IPS-20b (cell line): ENCODE data around the gene SPATA17.
"Not testable (repeated sequence)": the region's sequence is repeated elsewhere in the genome, so short reads cannot be mapped to it uniquely, and the experiment has no call there.

Source experiments
- H3K27ac ChIP-seq: one replicate; pipeline ENCODE4 v1.5.1; 2013; ENCODE audit warnings: low read length
- H3K27me3 ChIP-seq: 2 replicates; pipeline ENCODE4 v1.6.1; 2013; ENCODE audit warnings: mild to moderate bottlenecking, low read length, inconsistent platforms; ENCODE audit not compliant: insufficient read depth
- H3K36me3 ChIP-seq: 2 replicates; pipeline ENCODE4 v1.6.1; 2013; ENCODE audit warnings: low read depth, mild to moderate bottlenecking, inconsistent platforms, low read length, moderate library complexity; ENCODE audit not compliant: insufficient read depth
- H3K4me1 ChIP-seq: 2 replicates; pipeline ENCODE4 v1.6.1; 2013; ENCODE audit warnings: mild to moderate bottlenecking, control low read depth, inconsistent platforms, low read length, moderate library complexity; ENCODE audit not compliant: insufficient read depth
- H3K4me3 ChIP-seq: 2 replicates; pipeline ENCODE4 v1.5.1; 2013; ENCODE audit warnings: mild to moderate bottlenecking, low read length, inconsistent platforms
- H3K9ac ChIP-seq: 2 replicates; pipeline ENCODE4 v1.6.1; 2013; ENCODE audit warnings: low read depth, mild to moderate bottlenecking, inconsistent platforms, low read length, moderate library complexity
- H3K9me3 ChIP-seq: 2 replicates; pipeline ENCODE4 v1.6.1; 2013; ENCODE audit warnings: mild to moderate bottlenecking, low read depth, low read length, inconsistent platforms; ENCODE audit not compliant: insufficient read depth

The SPATA17 gene, protein sequence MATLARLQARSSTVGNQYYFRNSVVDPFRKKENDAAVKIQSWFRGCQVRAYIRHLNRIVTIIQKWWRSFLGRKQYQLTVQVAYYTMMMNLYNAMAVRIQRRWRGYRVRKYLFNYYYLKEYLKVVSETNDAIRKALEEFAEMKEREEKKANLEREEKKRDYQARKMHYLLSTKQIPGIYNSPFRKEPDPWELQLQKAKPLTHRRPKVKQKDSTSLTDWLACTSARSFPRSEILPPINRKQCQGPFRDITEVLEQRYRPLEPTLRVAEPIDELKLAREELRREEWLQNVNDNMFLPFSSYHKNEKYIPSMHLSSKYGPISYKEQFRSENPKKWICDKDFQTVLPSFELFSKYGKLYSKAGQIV

GRCh38 chr1:217630711-217631591, at the start of gene SPATA17, which contains the start of gene GPATCH2:
SPATA17 (plus strand) TSS chr1:217631344; CDS start chr1:217631379, 35 bp downstream.
GPATCH2 (minus strand) TSS chr1:217631090; CDS start chr1:217630971, 119 bp downstream.
- Histone ChIP-seq H3K36me3 (no peaks in the 10 kb centered on the region), H3K27ac (peak within 1 kb of the TSS; percentile 95), H3K27me3 (no peaks in the 10 kb centered on the region), H3K4me1 (peaks cover 3% of the 10 kb centered on the region), H3K9ac (peak within 1 kb of the TSS; percentile 99), H3K9me3 (no peaks in the 10 kb centered on the region), H3K4me3 (peak within 1 kb of the TSS; percentile 87)

DNA sequence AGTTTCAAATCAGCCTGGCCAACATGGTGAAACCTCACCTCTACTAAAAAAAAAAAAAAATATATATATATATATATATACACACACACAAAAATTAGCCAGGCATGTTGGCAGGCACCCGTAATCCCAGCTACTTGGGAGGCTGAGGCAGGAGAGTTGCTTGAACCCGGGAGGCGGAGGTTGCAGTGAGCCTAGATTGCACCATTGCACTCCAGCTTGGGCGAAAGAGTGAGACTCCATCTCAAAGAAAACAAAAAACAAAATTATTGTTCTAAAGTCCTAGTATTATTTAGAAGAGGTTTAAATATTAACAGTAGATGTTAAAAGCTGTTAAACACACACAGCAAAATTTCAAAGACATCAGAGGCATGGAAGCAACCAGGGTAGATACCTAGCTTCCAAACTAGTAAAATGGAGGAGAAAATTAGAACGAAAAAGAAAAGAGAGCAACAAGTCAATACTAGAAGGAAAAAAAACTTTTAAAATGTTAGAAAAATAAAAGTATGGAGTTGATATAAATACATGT, 46.8 kb upstream of the SPATA17 start:
- not testable (repeated sequence) for H3K9ac ChIP-seq, H3K27me3 ChIP-seq, H3K36me3 ChIP-seq, H3K4me1 ChIP-seq, H3K27ac ChIP-seq, H3K9me3 ChIP-seq, H3K4me3 ChIP-seq

DNA sequence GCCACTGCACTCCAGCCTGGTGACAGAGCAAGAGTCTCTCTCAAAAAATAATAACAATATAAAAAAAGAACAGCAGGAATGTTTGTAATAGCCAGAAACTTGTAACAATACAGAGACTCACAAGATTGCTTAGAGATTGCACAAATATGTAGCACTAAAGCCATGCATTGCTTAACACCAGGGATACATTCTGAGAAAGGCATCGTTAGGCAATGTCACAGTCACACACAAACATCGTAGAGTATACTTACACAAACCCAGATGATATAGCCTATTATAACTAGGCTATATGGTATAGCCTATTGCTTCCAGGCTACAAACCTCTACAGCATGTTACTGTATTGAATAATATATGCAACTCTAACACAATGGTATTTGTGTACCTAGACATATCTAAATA, 45.6 kb upstream of the SPATA17 start:
- Histone ChIP-seq H3K9me3 (no peaks in the 10 kb centered on the region), H3K4me3 (no peak overlapping the region), H3K27ac (no peak overlapping the region), H3K27me3 (no peaks in the 10 kb centered on the region), H3K9ac (no peak overlapping the region), H3K4me1 (no peaks in the 10 kb centered on the region), H3K36me3 (no peaks in the 10 kb centered on the region)

DNA sequence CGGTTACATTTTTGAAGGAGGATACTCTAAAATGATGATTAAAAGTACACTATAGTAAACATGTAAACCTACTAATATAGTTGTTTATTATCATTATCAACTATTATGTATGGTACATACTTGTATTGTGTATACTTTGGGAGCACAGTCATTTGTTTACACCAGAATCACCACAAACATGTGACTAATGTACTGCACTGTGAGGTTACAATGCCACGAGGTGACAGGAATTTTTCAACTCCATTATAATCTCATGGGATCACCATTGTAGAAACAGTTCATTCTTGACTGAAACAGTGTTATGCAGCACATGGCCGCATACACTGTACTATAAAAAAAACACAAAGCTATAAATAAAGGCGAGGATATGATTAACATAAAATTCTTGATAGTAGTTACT, 44.6 kb upstream of the SPATA17 start:
- Histone ChIP-seq H3K36me3 (no peaks in the 10 kb centered on the region), H3K9me3 (no peaks in the 10 kb centered on the region), H3K4me1 (no peaks in the 10 kb centered on the region), H3K27me3 (no peaks in the 10 kb centered on the region), H3K27ac (no peak overlapping the region), H3K4me3 (no peak overlapping the region), H3K9ac (no peak overlapping the region)

- Histone ChIP-seq H3K36me3 (no peaks in the 10 kb centered on the region), H3K4me3 (no peak overlapping the region), H3K9me3 (no peaks in the 10 kb centered on the region), H3K4me1 (no peaks in the 10 kb centered on the region), H3K27me3 (no peaks in the 10 kb centered on the region), H3K9ac (no peak overlapping the region), H3K27ac (no peak overlapping the region)
These were observed 40.5 kb upstream of the SPATA17 start for GRCh38 chr1:217590598-217590997.

DNA sequence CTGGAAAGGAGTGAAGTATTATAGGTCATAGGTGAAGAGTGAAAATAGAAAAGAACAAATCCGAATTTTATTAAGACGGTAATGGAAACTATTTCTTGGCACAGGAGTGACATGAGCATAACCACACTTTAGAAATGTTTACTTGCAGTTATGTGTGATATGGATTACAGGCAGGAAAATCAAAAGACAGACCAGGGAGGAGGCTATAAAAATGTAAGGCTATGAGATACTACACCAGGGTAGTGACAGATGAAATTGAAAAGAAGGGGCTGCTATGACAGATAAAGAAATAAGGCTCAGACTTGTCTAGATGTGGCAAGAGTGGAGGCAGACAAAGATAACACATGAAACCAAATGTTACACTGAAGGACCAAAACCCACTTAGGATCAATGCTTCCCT, 32.0 kb upstream of the SPATA17 start:
- Histone ChIP-seq H3K27me3 (no peaks in the 10 kb centered on the region), H3K36me3 (no peaks in the 10 kb centered on the region)

GRCh38 chr1:217602380-217602779, 28.8 kb upstream of the SPATA17 start:
- Histone ChIP-seq H3K4me3 (no peak overlapping the region), H3K27me3 (no peaks in the 10 kb centered on the region), H3K4me1 (no peaks in the 10 kb centered on the region), H3K9ac (no peak overlapping the region), H3K36me3 (peaks cover 2% of the 10 kb centered on the region), H3K27ac (no peak overlapping the region), H3K9me3 (no peaks in the 10 kb centered on the region)

More for the DNA sequence above, 32.0 kb upstream of the SPATA17 start:
- Histone ChIP-seq H3K27ac (no peak overlapping the region), H3K4me3 (no peak overlapping the region), H3K9ac (no peak overlapping the region), H3K4me1 (no peaks in the 10 kb centered on the region), H3K9me3 (no peaks in the 10 kb centered on the region)

- no peaks in the 10 kb centered on the region for H3K27me3 ChIP-seq
- no peaks in the 10 kb centered on the region for H3K4me1 ChIP-seq
- H3K27ac ChIP-seq: no peak overlapping the region
- no peaks in the 10 kb centered on the region for H3K9me3 ChIP-seq
- no peak overlapping the region for H3K4me3 ChIP-seq
- no peak overlapping the region for H3K9ac ChIP-seq
- H3K36me3 ChIP-seq: peaks cover 25% of the 10 kb centered on the region
These were observed 25.8 kb upstream of the SPATA17 start for GRCh38 chr1:217605390-217605789.

DNA sequence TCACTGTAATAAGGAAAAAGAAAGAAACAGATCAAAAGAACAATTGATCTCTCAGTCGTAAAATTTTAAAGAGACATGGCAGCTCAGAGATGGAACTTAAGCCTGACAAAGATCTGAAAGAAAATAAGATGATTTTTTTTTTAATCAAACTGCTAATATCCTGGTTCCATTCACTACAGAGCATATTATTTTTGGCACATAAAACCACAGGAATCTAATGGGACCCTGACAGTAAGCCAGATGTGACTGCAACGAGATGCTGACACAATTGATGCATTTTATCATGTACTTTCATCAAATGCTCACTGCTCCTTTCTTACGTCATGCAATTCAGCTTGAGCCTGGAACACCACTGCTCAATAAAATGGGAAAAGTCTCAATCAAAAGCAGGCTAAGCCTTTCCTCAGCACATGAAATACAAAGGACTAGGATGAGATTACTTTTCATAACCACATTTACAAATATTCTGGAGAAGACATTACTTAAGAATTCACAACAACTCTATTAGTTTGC, 16.9 kb upstream of the SPATA17 start:
- no peaks in the 10 kb centered on the region for H3K9me3 ChIP-seq
- peaks cover 27% of the 10 kb centered on the region for H3K36me3 ChIP-seq
- no peak overlapping the region for H3K27ac ChIP-seq
- no peaks in the 10 kb centered on the region for H3K4me1 ChIP-seq
- no peak overlapping the region for H3K9ac ChIP-seq
- no peaks in the 10 kb centered on the region for H3K27me3 ChIP-seq
- no peak overlapping the region for H3K4me3 ChIP-seq

DNA sequence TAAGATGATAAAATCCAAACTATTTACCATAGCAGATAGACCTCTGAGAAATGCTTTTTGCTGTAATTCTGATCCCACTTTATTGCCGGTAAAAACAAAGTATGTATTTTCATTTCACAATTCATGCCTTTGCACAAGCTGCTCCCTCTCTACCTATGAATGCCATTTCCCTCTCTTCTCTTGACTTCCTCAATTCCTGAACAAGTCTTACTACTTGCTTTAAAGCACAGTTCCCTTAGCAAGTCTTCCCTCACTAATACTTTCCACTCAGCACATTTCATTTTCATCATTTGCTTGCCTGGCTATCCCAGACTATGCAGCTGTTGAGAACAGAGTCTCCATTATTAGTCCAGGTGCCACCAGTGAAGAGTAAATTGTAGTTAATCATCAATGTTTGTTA, 14.0 kb upstream of the SPATA17 start:
- no peaks in the 10 kb centered on the region for H3K9me3 ChIP-seq
- no peak overlapping the region for H3K4me3 ChIP-seq
- H3K27me3 ChIP-seq: no peaks in the 10 kb centered on the region
- H3K27ac ChIP-seq: no peak overlapping the region
- H3K9ac ChIP-seq: no peak overlapping the region
- peaks cover 20% of the 10 kb centered on the region; the same call in 1 of the 2 replicates for H3K36me3 ChIP-seq
- H3K4me1 ChIP-seq: peaks cover 10% of the 10 kb centered on the region; the same call in 1 of the 2 replicates

DNA sequence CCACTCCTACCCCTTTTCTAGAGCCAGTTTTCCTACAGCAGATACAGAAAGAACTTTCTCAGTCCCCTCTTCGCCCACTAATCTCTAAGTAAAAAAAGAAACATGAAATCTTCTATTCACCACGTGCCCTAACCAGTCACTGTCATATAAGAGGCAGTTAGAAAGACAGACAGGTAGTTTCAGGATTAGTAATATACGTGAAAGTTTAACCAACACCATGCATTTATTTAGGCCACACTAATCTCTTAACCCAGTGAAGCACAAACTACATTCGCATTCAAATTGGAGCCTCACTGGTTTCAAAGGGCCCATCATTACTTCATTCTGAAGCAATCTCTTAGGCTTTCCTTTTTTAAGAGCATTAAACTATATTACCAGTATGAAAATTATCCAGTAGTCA, 10.3 kb upstream of the SPATA17 start:
- H3K27ac ChIP-seq: no peak overlapping the region
- H3K9me3 ChIP-seq: no peaks in the 10 kb centered on the region
- H3K36me3 ChIP-seq: peaks cover 14% of the 10 kb centered on the region; the same call in 1 of the 2 replicates
- no peaks in the 10 kb centered on the region for H3K27me3 ChIP-seq
- no peak overlapping the region; the same call in 1 of the 2 replicates for H3K4me3 ChIP-seq
- no peak overlapping the region for H3K9ac ChIP-seq
- H3K4me1 ChIP-seq: peaks cover 10% of the 10 kb centered on the region; the same call in 1 of the 2 replicates
